EL (cell line): ENCODE data around the gene CD101.

Source experiments
- DNase-seq: peaks from one replicate; pipeline ENCODE4 v3.0.0-alpha.2; 2016

Gene CD101

GRCh38 chr1:117017062-117017461, 15.5 kb downstream of the CD101 start:
- DNase-seq: no peak

GRCh38 chr1:117017648-117018047, 16.1 kb downstream of the CD101 start:
- no peak for DNase-seq

GRCh38 chr1:117020526-117021156, 19.1 kb downstream of the CD101 start:
- DNase-seq: no peak

GRCh38 chr1:117022114-117022513, 20.6 kb downstream of the CD101 start:
- DNase-seq: no peak

- no peak for DNase-seq
Measured at GRCh38 chr1:117025568-117025967, 24.0 kb downstream of the CD101 start.

GRCh38 chr1:117026361-117026760, 24.8 kb downstream of the CD101 start:
- DNase-seq: no peak

GRCh38 chr1:117029685-117030084, 28.1 kb downstream of the CD101 start:
- no peak for DNase-seq

- DNase-seq: no peak
Measured at GRCh38 chr1:117030271-117030877, 28.8 kb downstream of the CD101 start.

- DNase-seq: no peak
Measured at GRCh38 chr1:117032266-117032665, 30.7 kb downstream of the CD101 start.

- DNase-seq: no peak
Measured at GRCh38 chr1:117032681-117033539, 31.4 kb downstream of the CD101 start.

- no peak for DNase-seq
Measured at GRCh38 chr1:117033772-117034171, 32.2 kb downstream of the CD101 start.

GRCh38 chr1:117034791-117035290, 33.3 kb downstream of the CD101 start:
- no peak for DNase-seq

GRCh38 chr1:117036018-117036461, 34.5 kb downstream of the CD101 start:
- no peak for DNase-seq

- no peak for DNase-seq
Measured at GRCh38 chr1:117037802-117038201, 36.2 kb downstream of the CD101 start.

- DNase-seq: no peak
Measured at GRCh38 chr1:117038236-117038635, 36.7 kb downstream of the CD101 start.

- DNase-seq: no peak
Measured at GRCh38 chr1:117044217-117044616, 42.7 kb downstream of the CD101 start.

- DNase-seq: no peak
Measured at GRCh38 chr1:117045644-117046043, 44.1 kb downstream of the CD101 start.

GRCh38 chr1:117046781-117047180, 45.2 kb downstream of the CD101 start:
- DNase-seq: no peak

GRCh38 chr1:117047271-117047670, 45.7 kb downstream of the CD101 start:
- DNase-seq: no peak

- DNase-seq: no peak
Measured at GRCh38 chr1:117049857-117050256, 48.3 kb downstream of the CD101 start.

GRCh38 chr1:117051224-117052064, 49.9 kb downstream of the CD101 start:
- DNase-seq: no peak

GRCh38 chr1:117054068-117054467, 52.5 kb downstream of the CD101 start:
- no peak for DNase-seq

- DNase-seq: no peak
Measured at GRCh38 chr1:117058810-117059209, 57.2 kb downstream of the CD101 start.
